22Rv1 (cell line): ENCODE results near the gene EDC4.

Source experiments
- H3K27ac ChIP-seq: fragments of 450-650 bp; 2 replicates; pipeline ENCODE4 v1.5.1; 2017
- ZFX ChIP-seq: fragments of 450-650 bp; IDR thresholded peaks from 2 replicates; pipeline ENCODE4 v1.6.1; 2017; ENCODE audit warnings: antibody characterized with exemption, borderline replicate concordance
- TF ChIP-seq, protein P1 (sequence below): fragments of 450-650 bp; IDR thresholded peaks from 2 replicates; pipeline ENCODE4 v1.5.1; 2017; ENCODE audit warnings: mild to moderate bottlenecking

EDC4 gene

DNA sequence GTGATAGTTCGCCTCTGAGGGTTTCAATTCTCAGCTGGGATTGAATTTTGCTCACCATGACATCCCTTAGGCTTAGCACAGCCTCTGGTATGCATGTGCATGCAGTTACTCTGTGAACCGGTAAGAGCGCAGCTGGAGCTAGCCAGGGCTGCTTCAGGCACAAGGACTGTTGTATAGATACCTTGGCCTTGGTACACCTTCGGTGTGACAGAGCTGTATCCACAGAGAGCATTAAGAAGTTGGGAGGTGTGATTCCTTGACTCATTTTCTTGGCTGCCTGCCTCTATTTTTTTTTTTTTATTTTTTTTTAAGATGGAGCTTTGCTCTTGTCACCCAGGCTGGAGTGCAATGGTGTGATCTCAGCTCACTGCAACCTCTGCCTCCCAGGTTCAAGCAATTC is 28.4 kb upstream of the EDC4 start:
- TF ChIP-seq ZFX: no peak
- TF ChIP-seq, protein P1, sequence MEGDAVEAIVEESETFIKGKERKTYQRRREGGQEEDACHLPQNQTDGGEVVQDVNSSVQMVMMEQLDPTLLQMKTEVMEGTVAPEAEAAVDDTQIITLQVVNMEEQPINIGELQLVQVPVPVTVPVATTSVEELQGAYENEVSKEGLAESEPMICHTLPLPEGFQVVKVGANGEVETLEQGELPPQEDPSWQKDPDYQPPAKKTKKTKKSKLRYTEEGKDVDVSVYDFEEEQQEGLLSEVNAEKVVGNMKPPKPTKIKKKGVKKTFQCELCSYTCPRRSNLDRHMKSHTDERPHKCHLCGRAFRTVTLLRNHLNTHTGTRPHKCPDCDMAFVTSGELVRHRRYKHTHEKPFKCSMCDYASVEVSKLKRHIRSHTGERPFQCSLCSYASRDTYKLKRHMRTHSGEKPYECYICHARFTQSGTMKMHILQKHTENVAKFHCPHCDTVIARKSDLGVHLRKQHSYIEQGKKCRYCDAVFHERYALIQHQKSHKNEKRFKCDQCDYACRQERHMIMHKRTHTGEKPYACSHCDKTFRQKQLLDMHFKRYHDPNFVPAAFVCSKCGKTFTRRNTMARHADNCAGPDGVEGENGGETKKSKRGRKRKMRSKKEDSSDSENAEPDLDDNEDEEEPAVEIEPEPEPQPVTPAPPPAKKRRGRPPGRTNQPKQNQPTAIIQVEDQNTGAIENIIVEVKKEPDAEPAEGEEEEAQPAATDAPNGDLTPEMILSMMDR: no peak
- peak overlapping the region; percentile 91; the same call in 1 of the 2 replicates for H3K27ac ChIP-seq

DNA sequence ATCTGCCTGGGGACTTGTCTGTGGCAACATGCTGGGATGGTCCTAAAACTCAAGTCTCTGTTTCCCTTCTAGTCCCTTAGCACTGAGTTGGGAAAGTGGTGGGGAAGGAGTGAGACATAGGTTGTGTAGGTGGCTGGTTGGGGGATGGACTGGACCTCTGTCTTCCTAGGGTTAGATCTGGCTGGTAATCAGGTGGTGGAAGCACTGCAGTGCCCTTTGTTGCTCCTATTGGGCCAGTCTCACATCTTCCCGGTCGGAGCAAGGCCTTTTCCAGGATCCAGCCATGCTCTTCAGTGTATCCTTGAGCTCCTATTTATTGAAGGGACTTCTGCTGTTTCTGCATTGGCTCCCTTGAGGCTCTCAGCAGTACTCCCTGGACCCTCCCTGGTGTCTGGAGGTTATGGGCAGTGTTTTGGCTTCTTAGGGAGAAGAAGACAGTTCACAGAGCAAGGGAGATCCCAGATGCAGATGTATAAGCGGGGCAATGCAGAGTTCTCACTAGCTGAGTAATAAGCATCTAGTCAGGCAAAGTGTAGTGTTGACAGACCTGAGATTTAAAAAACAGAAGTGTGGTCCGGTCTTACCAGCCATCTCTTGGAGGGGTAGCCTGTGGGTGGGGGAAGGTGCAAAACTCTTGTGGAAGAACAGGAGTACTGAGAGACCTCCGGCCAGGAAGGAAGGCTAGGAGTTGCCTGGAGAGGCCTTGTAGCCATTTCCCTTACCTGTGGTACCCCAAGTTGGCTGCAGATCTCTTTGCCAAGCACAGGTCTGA is 27.4 kb upstream of the EDC4 start:
- H3K27ac ChIP-seq: peak overlapping the region; percentile 91
- TF ChIP-seq, protein P1: no peak
- TF ChIP-seq ZFX: no peak

DNA sequence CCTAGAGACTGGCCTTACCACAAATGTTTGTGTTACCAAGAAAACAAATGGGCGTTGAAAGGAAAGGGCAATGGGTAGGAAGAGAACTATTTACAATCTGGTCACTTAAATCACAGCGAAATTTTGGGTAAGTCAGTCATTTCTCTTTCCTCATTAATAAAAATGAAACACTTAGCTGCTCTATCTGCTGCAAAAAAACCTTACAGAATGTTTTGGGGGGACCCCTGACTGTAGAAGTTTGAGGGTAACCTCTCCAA is 26.9 kb upstream of the EDC4 start:
- H3K27ac ChIP-seq: peak overlapping the region; percentile 91
- TF ChIP-seq ZFX: no peak
- TF ChIP-seq, protein P1: no peak

DNA sequence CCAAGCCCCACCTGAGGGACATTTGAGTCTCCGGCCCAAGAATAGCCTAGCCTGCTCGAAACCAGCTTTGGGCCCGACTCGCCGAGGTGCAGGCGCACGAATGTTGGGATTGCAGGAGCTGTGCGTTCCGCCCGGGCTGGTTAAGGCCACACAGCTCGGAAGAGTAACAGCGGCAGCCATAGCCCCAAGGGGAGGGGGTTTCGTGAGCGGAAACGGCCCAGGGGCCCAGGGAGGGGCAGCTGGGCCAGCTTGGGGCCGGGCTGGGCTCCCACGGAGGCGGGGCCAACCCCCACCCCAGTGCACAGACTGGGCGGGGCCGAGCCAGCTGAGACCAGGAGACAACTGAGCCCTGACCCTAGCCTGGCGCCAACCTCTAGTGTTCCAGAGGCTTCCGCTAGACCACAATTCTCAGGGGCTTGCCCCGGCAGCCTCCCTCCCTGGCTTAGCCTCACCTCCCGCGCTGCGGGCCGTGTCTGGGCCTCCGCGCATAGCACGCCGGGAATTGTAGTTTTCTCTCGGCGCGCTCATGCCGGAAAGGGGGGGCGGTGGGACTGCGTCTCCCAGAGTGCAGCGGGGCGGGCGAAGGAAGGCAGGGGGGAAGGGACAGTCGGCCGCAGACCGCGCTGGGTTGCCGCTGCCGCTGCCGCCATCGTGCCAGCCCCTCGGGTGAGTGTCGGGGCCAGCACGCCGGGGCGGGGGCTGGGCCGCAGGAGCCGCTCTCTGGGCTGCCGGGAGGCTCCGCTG is 26.4 kb upstream of the EDC4 start, which contains the start of gene NUTF2:
NUTF2 (plus strand) TSS at position 614 of the 744 bp plus-strand sequence. CDS start 18,198 bp downstream, outside the sequence.
- peak within 1 kb of the TSS; percentile 91 for H3K27ac ChIP-seq
- TF ChIP-seq, protein P1: no peak
- TF ChIP-seq ZFX: no peak

DNA sequence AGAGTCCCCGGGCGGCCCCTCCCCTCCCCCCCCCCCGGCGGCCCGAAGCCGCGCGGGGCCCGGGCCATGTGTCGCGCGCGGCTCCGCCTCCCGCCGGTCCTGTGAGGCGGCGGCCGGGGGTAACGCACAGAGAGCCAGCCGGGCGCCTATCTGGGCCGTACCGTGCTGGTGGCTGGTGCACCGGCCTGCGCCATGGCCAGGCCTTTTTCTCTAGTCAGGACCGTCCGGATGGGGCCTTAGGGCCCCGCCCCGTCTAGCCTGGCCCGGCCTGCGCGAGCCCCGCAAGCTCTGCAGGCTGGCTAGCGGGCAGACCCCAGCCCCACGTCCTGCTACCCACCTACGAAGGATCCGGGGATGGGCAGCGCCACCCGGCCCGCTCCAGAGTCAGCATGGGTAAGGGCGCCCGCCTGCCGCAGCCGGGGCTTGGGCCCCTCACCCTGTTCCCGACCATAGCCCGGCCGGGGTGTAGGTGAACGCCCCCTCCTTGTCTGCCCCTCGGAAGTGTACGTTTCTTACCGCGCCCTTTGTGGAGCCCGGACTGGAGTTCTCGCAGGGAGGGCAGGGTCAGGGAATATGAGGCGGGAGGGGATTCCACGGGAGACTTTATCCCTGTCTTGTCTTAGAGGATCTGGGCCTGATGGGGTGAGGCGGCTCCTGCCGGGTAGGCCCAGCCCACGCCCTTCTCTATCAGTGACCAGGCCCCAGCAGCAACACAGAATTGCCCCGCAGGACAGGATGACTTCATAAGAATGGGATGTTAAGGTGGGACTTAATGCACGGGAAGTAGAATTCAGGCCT is 25.6 kb upstream of the EDC4 start, which contains the start of gene CENPT:
CENPT (minus strand) TSS at position 630 of the 798 bp plus-strand sequence. CDS start 13,834 bp downstream, outside the sequence.
- H3K27ac ChIP-seq: peak within 1 kb of the TSS; percentile 91
- TF ChIP-seq ZFX: no peak
- TF ChIP-seq, protein P1: no peak

DNA sequence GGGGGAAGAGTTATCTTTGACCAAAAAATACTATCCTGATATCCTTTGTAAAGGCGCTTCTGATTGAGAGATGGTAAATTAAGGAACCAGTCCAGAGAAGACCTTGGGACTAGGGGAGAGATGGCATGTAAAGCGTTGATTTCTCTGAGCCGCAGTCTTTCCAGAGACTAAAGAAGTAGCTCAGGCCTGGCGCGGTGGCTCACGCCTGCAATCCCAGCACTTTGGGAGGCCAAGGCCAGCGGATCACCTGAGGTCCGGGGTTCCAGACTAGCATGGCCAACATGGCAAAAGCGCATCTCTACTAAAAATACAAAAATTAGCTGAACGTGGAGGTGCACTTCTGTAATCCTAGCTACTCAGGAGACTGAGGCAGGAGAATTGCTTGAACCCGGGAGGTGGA is 24.7 kb upstream of the EDC4 start:
- H3K27ac ChIP-seq: peak overlapping the region; percentile 91
- TF ChIP-seq, protein P1: no peak
- TF ChIP-seq ZFX: no peak
